Brain pericyte (primary cell): ENCODE data around the gene PITPNC1.
"Not testable (repeated sequence)": the region's sequence is repeated elsewhere in the genome, so short reads cannot be mapped to it uniquely, and the experiment has no call there.

Experiments
- DNase-seq: peaks from one replicate; pipeline ENCODE4 v3.0.0-alpha.2; 2012; ENCODE audit warnings: low read depth, low spot score

Gene PITPNC1

DNA sequence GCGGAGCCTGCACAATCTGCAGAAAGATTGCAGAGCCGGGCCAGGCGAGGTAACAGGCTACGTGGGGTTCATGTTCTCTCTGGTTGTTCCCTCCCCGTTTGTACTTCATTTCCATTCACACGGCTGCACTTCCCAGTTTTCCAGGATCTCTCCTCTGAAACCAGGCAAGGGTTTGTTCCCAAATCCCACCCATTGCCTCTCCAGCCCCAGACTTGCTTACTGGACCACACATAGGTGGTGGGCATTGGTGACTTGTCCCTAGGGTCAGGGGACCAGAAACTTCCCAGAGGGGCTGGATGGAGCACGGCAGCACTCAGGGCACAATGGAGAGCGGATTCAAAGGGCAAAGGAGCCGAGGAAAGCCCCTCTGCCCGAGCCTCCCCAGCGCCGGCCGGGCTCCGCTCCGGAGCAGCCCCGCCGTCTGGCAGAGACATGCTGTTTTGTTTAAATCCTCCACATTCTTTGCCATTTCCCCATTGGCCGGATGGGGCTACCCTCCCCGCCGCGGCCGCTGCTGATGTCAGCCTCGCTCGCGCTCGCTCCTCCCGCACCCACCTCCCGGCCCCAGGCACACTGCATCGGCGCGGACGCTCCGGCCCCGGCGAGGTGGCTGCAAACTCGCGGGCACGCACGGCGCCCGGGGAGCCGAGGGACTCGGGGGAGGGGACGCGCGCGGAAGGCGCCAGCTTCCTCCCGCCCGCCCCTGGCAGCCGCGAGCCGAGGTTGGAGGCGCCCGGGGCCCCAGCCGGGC is at the start of gene PITPNC1:
Gene PITPNC1 (plus strand): TSS at position 545 of the 751 bp plus-strand sequence.
- peak; percentile 75 for DNase-seq

DNA sequence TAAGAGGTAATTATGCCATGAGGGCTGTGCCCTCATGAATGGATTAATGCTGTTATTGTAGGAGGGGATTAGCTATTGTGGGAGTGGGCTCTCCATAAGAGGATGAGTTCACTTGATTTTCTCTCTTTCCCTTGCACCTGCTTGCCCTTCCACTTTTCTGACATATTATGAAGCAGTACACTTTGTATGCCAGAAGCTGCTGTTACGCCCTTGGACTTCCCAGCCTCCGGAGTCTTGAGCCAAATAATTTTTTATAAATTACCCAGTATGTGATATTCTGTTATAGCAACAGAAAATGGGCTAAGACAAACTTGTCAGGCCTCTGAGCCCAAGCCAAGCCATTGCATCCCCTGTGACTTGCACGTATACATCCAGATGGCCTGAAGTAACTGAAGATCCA is 49.1 kb upstream of the PITPNC1 start:
- no peak for DNase-seq

- DNase-seq = not testable (repeated sequence)
Observed at GRCh38 chr17:67331381-67332161, 45.5 kb upstream of the PITPNC1 start.

DNA sequence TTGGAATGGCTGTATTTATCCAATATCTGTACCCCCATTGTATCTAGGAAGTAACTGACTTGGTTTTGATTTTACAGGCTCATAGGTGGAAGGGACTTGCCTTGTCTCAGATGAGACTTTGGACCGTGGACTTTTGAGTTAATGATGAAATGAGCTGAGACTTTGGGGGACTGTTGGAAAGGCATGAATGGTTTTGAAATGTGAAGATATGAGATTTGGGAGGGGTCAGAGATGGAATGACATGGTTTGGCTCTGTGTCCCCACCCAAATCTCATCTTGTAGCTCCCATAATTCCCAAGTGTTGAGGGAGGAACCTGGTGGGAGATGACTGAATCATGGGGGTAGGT is 44.9 kb upstream of the PITPNC1 start:
- DNase-seq = not testable (repeated sequence)

- no peak for DNase-seq
Observed at GRCh38 chr17:67335245-67335835, 41.7 kb upstream of the PITPNC1 start.

DNA sequence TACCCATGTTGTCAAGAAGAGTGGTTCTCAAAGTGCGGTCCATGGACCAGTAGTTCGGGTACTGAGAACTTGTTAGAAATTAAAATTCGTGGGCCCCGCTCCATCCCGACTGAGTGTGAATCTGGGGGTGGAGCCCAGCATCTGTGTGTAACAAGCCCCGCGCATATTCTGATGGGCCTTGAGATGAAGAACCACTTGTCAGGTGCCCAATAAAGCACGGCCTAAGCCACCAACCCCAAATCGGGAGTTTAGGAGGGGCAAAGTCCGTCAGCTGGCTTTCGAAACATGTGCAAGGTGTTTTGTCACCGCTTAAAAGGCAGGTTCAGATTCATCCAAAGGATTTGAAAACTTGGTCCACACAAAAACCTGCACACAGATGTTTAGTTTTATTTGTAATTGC is 40.2 kb upstream of the PITPNC1 start:
- DNase-seq = no peak

DNA sequence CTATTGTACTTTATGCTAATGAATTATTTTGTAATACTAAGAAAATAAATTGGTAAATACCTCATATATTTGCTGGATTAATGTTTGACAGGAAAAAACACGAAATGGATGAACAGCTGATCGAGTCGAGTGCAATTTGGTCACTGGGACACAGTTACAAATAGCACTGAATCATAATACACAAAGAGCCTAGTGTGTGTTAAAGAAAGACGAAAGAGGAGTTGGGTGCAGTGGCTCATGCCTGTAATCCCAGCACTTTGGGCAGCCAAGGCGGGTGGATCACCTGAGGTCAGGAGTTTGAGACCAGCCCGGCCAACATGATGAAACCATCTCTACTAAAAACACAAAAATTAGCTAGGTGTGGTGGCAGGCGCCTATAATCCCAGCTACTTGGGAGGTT is 38.7 kb upstream of the PITPNC1 start:
- DNase-seq = not testable (repeated sequence)

DNA sequence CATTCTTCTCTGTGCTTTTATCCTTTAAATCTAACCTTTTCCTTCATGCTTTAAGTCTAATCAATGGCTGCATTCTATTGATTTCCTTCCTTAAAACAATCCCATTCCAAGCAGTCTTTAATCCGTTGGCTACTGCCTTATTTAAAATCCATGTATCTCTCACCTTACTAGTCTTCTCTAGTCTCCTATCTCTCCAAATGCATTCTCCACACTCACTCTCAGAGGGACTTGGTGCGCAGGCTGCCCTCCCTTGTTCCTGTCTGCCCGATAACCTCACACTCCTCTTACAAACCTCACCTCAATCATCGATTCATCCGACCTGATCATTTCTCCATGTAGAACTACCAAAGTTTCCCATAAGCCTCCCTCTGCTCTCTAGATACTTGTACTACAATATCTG is 33.8 kb upstream of the PITPNC1 start:
- DNase-seq = no peak

DNA sequence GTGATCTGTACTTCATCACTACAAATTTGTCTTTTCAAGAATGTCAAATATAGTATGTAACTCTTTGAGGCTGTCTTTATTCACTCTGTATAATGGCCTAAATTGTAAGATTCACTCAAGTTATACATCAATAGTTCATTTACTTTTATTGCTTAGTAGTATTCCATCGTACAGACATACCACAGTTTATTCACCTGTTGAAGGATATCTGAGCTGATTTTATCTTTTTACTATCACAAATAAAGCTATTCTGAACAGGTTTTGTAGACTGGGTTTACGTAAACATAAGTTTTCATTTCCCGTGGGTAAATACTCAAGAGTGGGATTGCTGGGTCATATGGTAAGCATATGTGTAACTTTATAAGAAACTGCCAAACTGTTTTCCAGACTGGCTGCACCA is 29.3 kb upstream of the PITPNC1 start:
- DNase-seq = no peak

DNA sequence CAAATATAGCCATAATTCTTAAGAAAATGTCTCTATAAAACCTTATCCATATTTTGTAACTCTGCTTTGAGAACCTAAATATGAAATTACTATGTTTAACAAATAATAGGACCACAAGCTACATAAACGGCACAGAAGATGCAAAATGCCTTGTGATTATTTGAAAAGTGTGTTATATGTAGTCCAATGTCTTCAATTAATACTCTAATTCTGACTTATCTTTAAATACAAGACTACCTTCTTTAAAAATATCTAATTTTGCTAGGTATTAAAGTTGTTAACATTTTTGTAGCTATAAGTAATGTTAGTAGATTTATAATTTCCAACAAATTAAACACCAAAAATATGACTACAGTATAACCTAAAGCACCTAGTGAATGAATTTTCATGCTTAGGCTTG is 27.7 kb upstream of the PITPNC1 start:
- no peak for DNase-seq

- DNase-seq = no peak
Observed at GRCh38 chr17:67353161-67353560, 23.9 kb upstream of the PITPNC1 start.

- no peak for DNase-seq
Observed at GRCh38 chr17:67353929-67354574, 23.0 kb upstream of the PITPNC1 start.

DNA sequence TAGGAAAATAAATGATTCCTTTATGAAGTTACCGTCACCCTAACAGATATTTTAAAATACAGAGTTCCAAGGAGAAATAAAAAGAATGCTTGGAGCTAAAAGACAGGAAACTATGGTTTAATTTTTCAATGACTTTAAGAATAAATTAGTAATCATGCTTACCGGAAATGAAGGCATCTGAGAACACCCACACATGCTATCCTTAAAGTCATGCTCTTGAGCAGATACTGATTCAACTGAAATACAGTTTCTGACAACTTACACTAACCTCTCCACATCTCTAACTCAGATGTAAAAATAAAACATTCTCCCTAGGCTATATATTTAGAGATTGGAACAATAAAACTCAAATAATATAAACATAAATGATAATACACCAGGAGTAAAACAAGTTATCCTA is 18.5 kb upstream of the PITPNC1 start:
- no peak for DNase-seq

DNA sequence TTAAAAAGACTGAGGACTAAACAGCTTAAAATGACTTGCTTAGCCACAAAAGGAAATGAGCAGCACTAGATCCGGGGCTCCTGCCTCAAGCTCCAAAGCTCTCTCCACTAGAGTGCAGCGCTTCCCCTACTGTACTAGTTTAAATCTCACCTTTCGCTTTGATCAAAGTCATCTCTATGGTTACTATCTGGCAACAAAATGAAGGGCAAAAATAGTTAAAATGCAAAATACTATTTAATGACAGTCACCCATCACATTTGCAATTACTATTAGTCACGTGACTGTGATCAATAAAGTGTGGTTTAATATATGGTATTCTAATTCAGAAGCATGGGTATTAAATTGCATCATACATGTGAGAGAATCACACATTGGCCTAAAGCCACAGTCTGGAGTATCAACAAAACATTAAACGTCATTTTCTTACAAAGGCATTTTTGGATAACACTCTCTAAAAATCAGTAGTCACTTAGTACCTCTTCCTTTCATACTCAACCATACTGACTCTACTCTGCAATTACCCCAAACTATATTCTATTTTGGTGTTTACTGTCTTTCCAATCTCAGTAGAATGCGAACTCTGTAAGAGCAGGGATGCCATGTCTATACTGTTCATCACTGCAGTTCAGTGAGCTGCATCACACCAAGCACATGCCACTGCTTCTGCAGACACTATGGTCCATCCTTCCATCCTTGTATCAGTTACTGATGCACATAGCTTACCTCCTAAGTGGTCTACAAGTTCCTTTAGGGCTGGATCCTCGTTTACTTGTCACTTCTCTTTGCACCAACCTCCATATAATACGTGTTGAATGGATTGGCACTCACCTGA is 16.9 kb upstream of the PITPNC1 start:
- DNase-seq = no peak

- no peak for DNase-seq
Observed at GRCh38 chr17:67360880-67361279, 16.2 kb upstream of the PITPNC1 start.

- no peak for DNase-seq
Observed at GRCh38 chr17:67362173-67362572, 14.9 kb upstream of the PITPNC1 start.

- DNase-seq = no peak
Observed at GRCh38 chr17:67364847-67365737, 12.0 kb upstream of the PITPNC1 start.

- no peak for DNase-seq
Observed at GRCh38 chr17:67365738-67366192, 11.3 kb upstream of the PITPNC1 start.

- no peak for DNase-seq
Observed at GRCh38 chr17:67366193-67367157, 10.6 kb upstream of the PITPNC1 start, which contains the start of gene PSMD12. TSS of gene PSMD12 (minus strand) at chr17:67366577. CDS start at chr17:67366519, 58 bp downstream.
